Activated CD4-positive, CD25-positive, alpha-beta regulatory T cell treated with anti-CD3 and anti-CD28 coated beads, Interleukin-2, amount 50 U/mL, for 24 hours (primary cell): ENCODE results near the gene LAMA5.

Experiments used
- ATAC-seq, 2 donors: fragments of 150-1000 bp; cut with Tn5 transposase; one replicate each; pipeline ENCODE4 v1.10.0; 2021; ENCODE audit warnings: mild to moderate bottlenecking in 1 of 2, moderate library complexity in 1 of 2

The LAMA5 gene

GRCh38 chr20:62287759-62288534, 79.2 kb downstream of the LAMA5 start:
- ATAC-seq, result no peak

DNA sequence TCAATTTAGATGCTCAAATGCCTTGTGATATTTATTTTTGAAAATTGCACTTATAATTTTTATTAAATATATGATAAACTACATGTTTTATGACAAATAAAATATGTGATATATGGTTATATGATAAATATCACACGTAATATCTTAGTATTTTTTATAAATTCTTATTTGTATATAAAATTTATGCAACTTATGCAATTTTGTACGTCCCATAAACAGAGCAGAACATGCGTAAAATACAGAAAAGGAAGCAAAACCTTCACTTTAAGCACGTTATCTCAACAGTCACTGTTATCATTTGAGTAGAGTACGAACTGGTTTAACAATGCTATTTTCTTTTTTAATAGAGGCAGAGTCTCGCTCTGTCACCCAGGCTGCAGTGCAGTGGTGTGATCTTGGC, 80.0 kb downstream of the LAMA5 start:
- ATAC-seq, result no peak

DNA sequence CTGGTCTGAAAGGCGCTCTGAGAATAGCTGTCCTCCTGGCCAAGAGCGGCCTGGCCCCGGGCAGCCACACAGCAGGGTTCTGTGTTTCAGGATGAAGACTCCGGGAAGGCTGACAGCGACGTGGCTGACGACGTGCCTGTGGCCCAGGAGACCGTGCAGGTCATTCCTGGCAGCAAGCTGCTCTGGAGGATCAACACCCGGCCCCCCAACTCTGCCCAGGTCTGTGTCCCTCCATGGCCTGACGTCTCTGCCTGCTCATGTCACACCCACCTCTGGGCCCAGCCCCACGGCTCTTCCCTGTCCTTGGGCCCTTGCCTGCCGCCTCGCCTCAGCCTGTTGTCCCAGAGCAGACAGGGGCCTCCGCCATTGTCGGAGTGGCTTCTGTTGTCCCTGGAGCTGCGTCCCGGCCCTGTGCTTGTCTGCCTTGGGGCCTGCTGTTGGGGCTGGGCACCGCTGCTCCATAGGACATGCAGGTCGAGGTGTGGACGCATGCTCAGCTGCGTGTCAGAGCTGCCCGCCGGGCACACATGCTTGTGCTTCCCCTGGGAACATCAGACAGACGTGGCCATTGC, 80.5 kb downstream of the LAMA5 start:
- ATAC-seq, result no peak

DNA sequence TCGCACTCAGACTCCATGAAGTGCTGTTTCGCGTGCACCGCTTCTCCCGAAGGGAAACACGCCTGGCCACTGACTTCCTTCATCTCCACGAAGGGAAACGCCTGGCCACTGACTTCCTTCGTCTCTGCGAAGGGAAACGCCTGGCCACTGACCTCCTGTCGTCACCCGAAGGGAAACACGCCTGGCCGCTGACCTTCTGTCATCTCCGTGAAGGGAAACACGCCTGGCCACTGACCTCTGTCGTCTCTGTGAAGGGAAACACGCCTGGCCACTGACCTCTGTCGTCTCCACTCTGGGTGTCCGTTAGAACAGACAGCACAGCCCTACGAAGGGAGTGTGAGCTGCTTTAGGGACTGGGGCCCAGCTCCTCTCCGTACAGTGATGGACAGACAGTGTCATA, 81.4 kb downstream of the LAMA5 start:
- ATAC-seq, result no peak

DNA sequence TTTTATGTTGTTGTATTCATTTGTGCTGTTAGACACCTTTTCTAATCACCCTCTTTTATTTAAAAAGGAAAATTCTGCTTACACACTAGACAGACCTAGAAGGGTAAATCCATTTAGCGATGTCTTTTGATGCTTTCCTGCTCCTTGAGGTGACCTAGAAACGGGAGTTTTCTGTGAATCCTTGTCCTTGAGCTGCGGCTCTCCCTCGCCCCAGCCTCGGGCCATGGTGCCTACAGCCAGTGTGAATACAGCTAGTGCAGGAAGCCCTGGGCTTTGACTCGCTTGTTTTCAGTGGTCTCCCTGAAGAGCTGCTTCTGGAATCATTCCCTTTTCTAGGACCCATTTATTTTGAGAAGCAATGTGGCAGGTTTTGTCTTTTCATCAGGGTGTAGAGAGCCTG, 82.0 kb downstream of the LAMA5 start:
- no peak for ATAC-seq

DNA sequence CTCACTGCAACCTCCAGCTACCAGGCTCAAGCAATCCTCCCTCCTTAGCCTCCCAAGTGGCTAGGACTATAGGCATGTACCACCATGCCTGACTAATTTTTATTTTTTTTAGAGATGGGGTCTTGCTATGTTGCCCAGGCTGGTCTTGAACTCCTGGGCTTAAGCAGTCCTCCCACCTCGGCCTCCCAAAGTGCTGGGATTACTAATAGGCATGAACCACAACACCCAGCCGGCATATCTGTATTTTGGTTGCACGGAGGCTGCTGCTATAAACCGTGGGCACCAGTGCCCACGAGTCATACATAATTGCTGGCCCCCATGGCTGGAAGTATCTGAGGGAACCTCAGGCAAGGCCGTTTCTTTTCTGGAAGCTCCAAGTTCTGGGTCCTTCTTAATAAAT, 82.7 kb downstream of the LAMA5 start:
- no peak for ATAC-seq

DNA sequence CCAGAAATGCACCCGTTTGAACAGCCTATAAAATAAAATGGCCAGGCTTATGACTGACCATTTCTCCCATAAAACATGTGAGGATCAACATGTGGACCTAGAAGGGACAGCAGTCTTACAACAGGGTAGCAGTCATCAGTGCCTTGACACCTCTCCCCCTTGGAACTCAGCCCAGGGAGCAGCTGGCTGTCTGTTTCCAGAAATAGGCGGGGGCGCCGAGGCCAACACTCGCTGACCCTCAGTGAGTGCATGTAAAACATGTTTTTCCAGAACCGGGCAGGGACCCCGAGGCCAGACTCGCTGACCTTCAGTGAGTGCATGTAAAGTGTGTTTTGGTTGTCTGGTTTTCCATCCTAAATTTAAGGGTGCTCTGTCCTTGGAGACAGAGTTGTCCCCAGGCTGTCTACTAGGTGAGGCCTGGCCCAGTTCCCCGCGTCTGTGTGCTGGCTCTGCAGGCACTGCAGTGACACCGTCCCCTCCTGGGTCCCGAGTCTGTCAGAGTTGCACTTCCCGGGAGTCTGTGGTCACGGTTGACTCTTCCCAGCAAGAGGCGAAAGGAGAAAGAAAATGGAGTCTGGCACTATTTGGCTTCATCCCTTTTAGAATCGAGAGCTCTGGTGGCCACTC, 84.1 kb downstream of the LAMA5 start:
- ATAC-seq, result no peak

DNA sequence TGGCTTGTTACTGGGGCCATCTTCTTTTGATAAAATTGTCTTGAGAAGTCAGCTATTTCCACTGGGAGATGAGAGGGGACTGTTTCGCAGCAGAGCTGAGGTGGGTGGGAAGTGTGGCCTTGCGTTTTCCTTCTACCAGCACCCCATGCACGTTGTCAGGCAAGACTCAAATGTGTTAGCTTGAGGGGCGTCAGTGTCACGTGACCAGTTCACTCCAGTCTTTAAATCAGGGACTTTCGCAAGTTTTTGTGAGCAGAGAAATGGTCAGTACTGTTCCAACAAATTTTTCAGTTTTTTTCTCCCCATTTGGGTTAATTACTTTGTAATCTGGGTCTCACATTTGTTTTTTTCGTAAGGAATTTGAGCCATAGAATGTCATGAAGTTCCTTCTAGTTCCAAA, 85.0 kb downstream of the LAMA5 start:
- no peak for ATAC-seq

DNA sequence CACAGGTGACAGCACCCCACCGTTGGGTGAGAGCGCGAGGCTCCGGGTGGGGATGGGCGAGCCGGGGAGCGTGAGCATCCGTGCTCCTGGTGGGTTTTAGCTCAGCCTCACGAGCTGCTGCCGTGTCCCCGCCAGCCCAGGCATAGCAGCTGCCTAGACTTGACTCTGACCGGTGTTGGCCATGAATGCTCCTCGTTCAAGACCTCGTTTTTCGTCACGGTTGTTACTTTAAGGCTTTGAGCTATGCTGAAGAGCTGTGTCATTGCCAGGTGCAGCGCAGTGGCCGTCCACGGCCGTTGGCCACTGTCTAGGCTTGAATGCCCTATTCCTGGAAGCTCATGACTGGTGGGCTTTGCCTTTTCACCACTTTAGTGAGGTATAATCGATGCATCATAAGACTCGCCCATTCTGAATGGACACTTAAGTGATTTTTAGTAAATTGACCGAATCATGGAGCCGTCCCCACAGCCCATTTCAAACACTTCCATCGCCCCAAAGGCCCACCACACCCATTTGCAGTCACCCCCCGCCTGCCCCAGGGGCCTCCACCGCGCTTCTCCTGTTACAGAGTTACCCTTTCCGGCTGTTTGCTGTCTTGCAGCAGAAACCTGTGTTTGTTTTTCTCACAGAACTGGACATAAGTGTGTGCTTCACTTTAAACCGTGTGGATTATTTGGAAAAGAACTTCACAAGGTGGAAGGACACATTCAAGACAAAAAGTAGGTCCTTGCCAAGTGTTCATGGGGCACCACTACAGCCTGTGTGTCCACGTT, 85.8 kb downstream of the LAMA5 start:
- no peak for ATAC-seq

DNA sequence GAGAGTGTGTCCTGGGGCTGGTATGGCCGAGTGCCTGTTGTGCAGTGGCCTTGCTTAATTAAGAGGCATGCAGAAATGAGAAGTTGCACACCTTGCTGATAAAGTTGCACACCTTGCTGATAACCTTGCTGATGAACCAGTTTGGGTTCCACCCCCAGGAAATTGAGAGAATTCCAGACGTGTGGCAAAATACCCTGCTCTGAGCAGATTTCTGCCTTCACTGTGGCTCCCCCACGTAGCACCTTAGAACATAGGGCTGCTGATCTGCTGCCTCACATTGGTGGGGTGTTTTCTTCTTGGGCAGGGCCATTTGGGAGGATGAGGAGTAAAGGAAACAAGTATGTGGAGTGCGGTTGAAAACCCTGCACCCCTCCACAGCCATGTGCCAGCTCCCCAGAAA, 86.8 kb downstream of the LAMA5 start:
- ATAC-seq, result no peak

GRCh38 chr20:62277253-62277652, 89.9 kb downstream of the LAMA5 start:
- no peak for ATAC-seq

- no peak for ATAC-seq
These were observed 90.7 kb downstream of the LAMA5 start for GRCh38 chr20:62276439-62276838.

- no peak for ATAC-seq
These were observed 91.9 kb downstream of the LAMA5 start for GRCh38 chr20:62275219-62275618.

- ATAC-seq, result no peak
These were observed 92.7 kb downstream of the LAMA5 start for GRCh38 chr20:62274332-62274950.

- ATAC-seq, result no peak
These were observed 93.7 kb downstream of the LAMA5 start for GRCh38 chr20:62273416-62273815.

DNA sequence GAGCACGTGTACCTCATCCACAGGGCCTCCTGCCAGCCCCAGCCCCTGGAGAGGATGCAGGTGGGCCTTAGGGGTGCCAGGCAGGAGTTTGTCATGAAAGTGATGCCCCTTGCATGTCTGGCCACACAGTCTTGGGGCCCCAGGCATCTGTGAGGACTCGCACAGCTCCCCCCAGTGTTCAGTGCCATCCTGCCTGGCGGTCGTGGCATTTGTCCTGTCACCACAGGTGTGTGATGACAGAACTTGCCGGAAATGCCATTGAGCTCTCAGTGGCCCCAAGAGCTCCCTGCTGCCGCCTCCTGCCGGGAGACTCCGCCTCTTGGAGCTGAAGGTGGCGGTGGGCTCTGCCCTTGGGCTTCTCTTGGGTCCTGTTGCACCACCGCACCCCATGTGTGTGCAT, 94.9 kb downstream of the LAMA5 start:
- no peak for ATAC-seq

DNA sequence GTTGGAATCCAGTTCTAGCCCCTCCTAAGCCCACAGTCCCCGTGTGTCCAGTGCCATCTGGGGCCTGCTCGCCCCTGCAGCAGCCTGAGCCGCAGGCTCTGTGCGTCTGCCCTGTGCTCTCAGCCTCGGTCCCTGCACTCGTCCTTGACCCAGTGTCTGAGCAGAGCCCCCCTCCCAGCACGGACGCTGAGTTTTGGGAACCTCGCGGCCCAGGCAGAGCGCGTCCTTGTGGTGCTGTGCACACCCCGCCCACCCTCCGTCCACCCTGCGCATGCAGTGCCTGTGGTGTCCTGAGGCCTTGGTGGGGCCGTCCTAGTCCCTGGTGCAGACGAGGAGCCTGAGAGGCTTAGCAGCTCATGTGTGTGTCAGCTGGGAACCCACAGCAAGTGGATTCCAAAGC, 97.2 kb downstream of the LAMA5 start:
- ATAC-seq, result no peak

DNA sequence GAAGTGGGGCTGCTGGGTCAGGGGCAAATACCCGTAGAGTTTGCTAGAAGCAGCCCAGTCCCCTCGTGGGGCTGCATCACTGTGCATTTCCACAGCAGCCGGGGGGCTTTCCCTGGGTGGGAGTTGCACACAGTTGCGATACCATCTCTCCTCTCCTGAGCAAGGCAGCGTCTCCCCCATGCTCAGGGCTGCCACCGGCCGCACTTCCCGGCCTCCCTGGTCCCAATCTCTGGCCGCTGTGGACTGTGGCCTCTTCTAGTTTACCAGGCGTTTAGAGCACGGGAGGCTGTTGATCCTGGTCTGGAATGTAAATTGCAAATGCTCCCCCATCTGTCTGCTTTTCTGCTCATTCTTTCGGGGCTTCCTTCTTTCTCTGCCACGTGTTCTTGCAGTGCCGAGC, 97.7 kb downstream of the LAMA5 start:
- ATAC-seq, result no peak

GRCh38 chr20:62268228-62268900, 98.7 kb downstream of the LAMA5 start:
- no peak for ATAC-seq

DNA sequence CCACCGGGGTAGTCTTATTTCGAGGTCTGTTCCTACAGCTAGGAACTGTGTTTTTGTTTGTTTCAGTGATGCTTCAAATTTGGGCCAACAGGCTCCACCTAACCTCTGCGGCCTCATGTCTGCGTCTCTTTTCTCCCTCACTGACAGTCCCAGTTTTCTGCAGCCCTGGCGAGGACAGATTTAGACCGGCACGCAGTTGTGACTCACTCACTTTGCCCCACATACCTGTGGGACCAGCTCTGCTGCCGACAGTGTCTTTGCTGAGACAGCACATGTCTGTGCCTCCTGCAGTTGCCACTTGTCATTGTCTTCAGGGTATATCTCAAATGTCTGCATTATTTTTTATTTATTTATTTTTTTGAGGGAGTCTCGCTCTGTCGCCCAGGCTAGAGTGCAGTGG, 99.6 kb downstream of the LAMA5 start:
- ATAC-seq, result no peak

GRCh38 chr20:62266851-62267250, 100.3 kb downstream of the LAMA5 start:
- no peak for ATAC-seq

- ATAC-seq, result no peak
These were observed 100.8 kb downstream of the LAMA5 start for GRCh38 chr20:62266340-62266739.

- ATAC-seq, result no peak
These were observed 101.7 kb downstream of the LAMA5 start for GRCh38 chr20:62265365-62265764.
